ENCODE data around the gene DUX4.
"Not testable (repeated sequence)": the region's sequence is repeated elsewhere in the genome, so short reads cannot be mapped to it uniquely, and the experiment has no call there.

Gene DUX4

GRCh38 chr4:190173428-190173827 is at the start of gene DUX4:
Gene DUX4 (plus strand): TSS chr4:190173774. CDS start chr4:190173774, 0 bp downstream.
- not testable (repeated sequence) for DNase-seq

DNA sequence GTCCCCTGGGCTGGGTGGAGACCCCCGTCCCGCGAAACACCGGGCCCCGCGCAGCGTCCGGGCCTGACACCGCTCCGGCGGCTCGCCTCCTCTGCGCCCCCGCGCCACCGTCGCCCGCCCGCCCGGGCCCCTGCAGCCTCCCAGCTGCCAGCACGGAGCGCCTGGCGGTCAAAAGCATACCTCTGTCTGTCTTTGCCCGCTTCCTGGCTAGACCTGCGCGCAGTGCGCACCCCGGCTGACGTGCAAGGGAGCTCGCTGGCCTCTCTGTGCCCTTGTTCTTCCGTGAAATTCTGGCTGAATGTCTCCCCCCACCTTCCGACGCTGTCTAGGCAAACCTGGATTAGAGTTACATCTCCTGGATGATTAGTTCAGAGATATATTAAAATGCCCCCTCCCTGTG is 1.9 kb downstream of the DUX4 start:
- DNase-seq: not testable (repeated sequence)

DNA sequence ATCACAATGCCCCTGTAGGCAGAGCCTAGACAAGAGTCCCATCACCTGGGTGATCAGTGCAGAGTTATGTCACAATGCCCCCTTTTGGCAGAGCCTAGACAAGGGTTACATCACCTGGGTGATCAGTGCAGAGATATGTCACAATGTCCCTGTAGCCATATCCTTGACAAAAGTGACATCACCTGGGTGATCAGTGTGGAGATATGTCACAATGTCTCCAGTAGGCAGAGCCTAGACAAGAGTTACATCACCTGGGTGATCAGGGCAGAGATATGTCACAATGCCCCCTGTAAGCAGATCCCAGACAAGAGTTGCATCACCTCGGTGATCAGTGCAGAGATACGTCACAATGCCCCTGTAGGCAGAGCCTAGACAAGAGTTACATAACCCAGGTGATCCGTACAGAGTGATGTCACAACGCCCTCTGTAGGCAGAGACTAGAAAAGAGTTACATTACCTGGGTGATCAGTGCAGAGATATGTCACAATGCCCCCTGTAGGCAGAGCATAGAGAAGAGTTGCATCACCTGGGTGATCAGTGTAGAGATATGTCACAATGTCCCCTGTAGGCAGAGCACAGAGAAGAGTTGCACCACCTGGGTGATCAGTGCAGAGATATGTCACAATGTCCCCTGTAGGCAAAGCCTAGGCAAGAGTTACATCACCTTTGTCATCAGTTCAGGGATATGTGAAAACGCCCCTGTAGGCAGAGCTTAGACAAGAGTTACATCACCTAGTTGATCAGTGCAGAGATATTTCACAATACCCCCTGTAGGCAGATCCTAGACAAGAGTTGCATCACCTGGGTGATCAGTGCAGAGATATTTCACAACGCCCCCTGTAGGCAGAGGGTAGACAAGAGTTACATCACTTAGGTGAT is 4.4 kb downstream of the DUX4 start:
- not testable (repeated sequence) for DNase-seq

GRCh38 chr4:190178606-190178990 is 5.0 kb downstream of the DUX4 start:
- DNase-seq: not testable (repeated sequence)

DNA sequence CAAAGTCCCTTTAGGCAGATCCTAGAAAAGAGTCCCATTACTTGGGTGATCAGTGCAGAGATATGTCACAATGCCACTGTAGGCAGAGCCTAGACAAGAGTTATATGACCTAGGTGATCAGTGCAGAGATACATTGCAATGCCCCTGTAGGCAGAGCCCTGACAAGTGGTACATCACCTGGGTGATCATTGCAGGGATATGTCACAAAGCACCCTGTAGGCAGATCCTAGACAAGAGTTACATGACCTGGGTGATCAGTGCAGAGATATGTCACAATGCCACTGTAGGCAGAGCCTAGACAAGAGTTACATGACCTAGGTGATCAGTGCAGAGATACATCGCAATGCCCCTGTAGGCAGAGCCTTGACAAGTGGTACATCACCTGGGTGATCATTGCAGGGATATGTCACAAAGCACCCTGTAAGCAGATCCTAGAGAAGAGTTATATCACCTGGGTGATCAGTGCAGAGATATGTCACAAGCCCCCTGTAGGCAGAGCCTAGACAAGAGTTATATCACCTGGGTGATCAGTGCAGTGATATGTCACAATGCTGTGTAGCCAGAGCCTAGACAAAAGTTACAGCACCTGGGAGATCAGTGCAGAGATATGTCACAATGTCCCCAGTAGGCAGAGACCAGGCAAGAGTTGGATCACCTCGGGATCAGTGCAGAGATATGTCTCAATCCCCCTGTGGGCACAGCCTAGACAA is 5.6 kb downstream of the DUX4 start:
- DNase-seq: not testable (repeated sequence)

GRCh38 chr4:190179740-190180094 is 6.1 kb downstream of the DUX4 start:
- DNase-seq: not testable (repeated sequence)

DNA sequence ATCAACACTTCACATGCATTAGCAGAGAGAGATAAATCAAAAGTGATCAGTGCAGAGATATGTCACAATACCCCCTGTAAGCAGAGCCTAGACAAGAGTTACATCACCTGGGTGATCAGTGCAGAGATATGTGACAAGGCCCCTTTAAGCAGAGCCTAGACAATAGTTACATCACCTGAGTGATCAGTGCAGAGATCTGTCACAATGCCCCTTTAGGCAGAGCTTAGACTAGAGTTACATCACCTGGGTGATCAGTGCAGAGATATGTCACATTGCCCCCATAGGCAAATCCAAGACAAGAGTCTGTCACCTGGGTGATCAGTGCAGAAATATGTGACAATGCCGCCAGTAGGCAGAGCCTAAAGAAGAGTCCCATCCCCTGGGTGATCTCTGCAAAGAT is 7.4 kb downstream of the DUX4 start:
- DNase-seq: not testable (repeated sequence)

GRCh38 chr4:190181481-190182100 is 8.0 kb downstream of the DUX4 start:
- not testable (repeated sequence) for DNase-seq

GRCh38 chr4:190203510-190203909 is 29.9 kb downstream of the DUX4 start:
- not testable (repeated sequence) for DNase-seq

All from RPMI8226 (cell line).